ES-I3 (cell line): ENCODE data around the gene SLC35D3.

Experiments
- H3K36me3 ChIP-seq: 2 replicates; pipeline ENCODE4 v1.6.1; 2013; ENCODE audit warnings: mild to moderate bottlenecking, low read length, control low read depth, moderate library complexity; ENCODE audit not compliant: insufficient read depth
- H3K4me1 ChIP-seq: 2 replicates; pipeline ENCODE4 v1.6.1; 2013; ENCODE audit warnings: mild to moderate bottlenecking, control low read depth, low read length; ENCODE audit not compliant: insufficient read depth
- H3K9ac ChIP-seq: 2 replicates; pipeline ENCODE4 v1.6.1; 2013; ENCODE audit warnings: low read depth, mild to moderate bottlenecking, low read length, moderate library complexity
- H3K9me3 ChIP-seq: 2 replicates; pipeline ENCODE4 v1.6.1; 2013; ENCODE audit warnings: mild to moderate bottlenecking, low read length, moderate library complexity; ENCODE audit not compliant: control insufficient read depth, insufficient read depth

Gene SLC35D3

GRCh38 chr6:136914947-136915346 lies 7.2 kb upstream of the SLC35D3 start:
- Histone ChIP-seq H3K4me1 (0 out of 2 replicates have a peak, but pooled peaks cover 5% of the 10 kb centered on the region), H3K36me3 (no peaks in the 10 kb centered on the region), H3K9me3 (no peaks in the 10 kb centered on the region), H3K9ac (no peak overlapping the region)

GRCh38 chr6:136918706-136919105 lies 3.4 kb upstream of the SLC35D3 start:
- H3K36me3 ChIP-seq = no peaks in the 10 kb centered on the region

GRCh38 chr6:136920216-136920615 lies 1.9 kb upstream of the SLC35D3 start:
- Histone ChIP-seq H3K36me3 (no peaks in the 10 kb centered on the region), H3K9ac (peak overlapping the region; percentile 68), H3K9me3 (no peaks in the 10 kb centered on the region; the same call in 1 of the 2 replicates), H3K4me1 (0 out of 2 replicates have a peak, but pooled peaks cover 5% of the 10 kb centered on the region)

More at GRCh38 chr6:136918706-136919105, 3.4 kb upstream of the SLC35D3 start:
- H3K9me3 ChIP-seq = no peaks in the 10 kb centered on the region; the same call in 1 of the 2 replicates
- H3K4me1 ChIP-seq = 0 out of 2 replicates have a peak, but pooled peaks cover 5% of the 10 kb centered on the region
- no peak overlapping the region for H3K9ac ChIP-seq

- Histone ChIP-seq H3K9me3 (no peaks in the 10 kb centered on the region; the same call in 1 of the 2 replicates), H3K9ac (peak overlapping the region; percentile 68), H3K36me3 (no peaks in the 10 kb centered on the region), H3K4me1 (0 out of 2 replicates have a peak, but pooled peaks cover 5% of the 10 kb centered on the region)
Observed at GRCh38 chr6:136920671-136921380, 1.3 kb upstream of the SLC35D3 start.

- Histone ChIP-seq H3K36me3 (no peaks in the 10 kb centered on the region), H3K4me1 (0 out of 2 replicates have a peak, but pooled peaks cover 5% of the 10 kb centered on the region), H3K9ac (peak overlapping the region; percentile 68; the same call in 1 of the 2 replicates), H3K9me3 (no peaks in the 10 kb centered on the region; the same call in 1 of the 2 replicates)
Observed at GRCh38 chr6:136921381-136921935, 643 bp upstream of the SLC35D3 start.

GRCh38 chr6:136922685-136923006 lies 545 bp downstream of the SLC35D3 start:
- Histone ChIP-seq H3K4me1 (0 out of 2 replicates have a peak, but pooled peaks cover 5% of the 10 kb centered on the region), H3K36me3 (no peaks in the 10 kb centered on the region), H3K9ac (peak overlapping the region; percentile 68), H3K9me3 (no peaks in the 10 kb centered on the region; the same call in 1 of the 2 replicates)

GRCh38 chr6:136923116-136923953 lies 1.2 kb downstream of the SLC35D3 start:
- Histone ChIP-seq H3K9ac (peak overlapping the region; percentile 68; the same call in 1 of the 2 replicates), H3K9me3 (no peaks in the 10 kb centered on the region; the same call in 1 of the 2 replicates), H3K4me1 (0 out of 2 replicates have a peak, but pooled peaks cover 5% of the 10 kb centered on the region), H3K36me3 (no peaks in the 10 kb centered on the region)

GRCh38 chr6:136923954-136924673 lies 2.0 kb downstream of the SLC35D3 start:
- H3K4me1 ChIP-seq = no peaks in the 10 kb centered on the region
- no peaks in the 10 kb centered on the region for H3K36me3 ChIP-seq
- no peak overlapping the region for H3K9ac ChIP-seq
- no peaks in the 10 kb centered on the region; the same call in 1 of the 2 replicates for H3K9me3 ChIP-seq

- no peaks in the 10 kb centered on the region; the same call in 1 of the 2 replicates for H3K9me3 ChIP-seq
- no peaks in the 10 kb centered on the region for H3K4me1 ChIP-seq
- H3K36me3 ChIP-seq = no peaks in the 10 kb centered on the region
- no peak overlapping the region for H3K9ac ChIP-seq
Observed at GRCh38 chr6:136926383-136926782, 4.3 kb downstream of the SLC35D3 start.

- Histone ChIP-seq H3K9ac (no peak overlapping the region), H3K36me3 (no peaks in the 10 kb centered on the region), H3K9me3 (no peaks in the 10 kb centered on the region; the same call in 1 of the 2 replicates), H3K4me1 (no peaks in the 10 kb centered on the region)
Observed at GRCh38 chr6:136927292-136927691, 5.2 kb downstream of the SLC35D3 start.

- H3K4me1 ChIP-seq = no peaks in the 10 kb centered on the region
- no peak overlapping the region for H3K9ac ChIP-seq
- H3K9me3 ChIP-seq = no peaks in the 10 kb centered on the region
- no peaks in the 10 kb centered on the region for H3K36me3 ChIP-seq
Observed at GRCh38 chr6:136930528-136930927, 8.4 kb downstream of the SLC35D3 start.

- Histone ChIP-seq H3K36me3 (no peaks in the 10 kb centered on the region), H3K9me3 (no peaks in the 10 kb centered on the region), H3K4me1 (no peaks in the 10 kb centered on the region), H3K9ac (no peak overlapping the region)
Observed at GRCh38 chr6:136932599-136932998, 10.5 kb downstream of the SLC35D3 start.

GRCh38 chr6:136945072-136945471 lies 23.0 kb downstream of the SLC35D3 start:
- no peak overlapping the region for H3K9ac ChIP-seq
- peaks cover 7% of the 10 kb centered on the region; the same call in 1 of the 2 replicates for H3K4me1 ChIP-seq
- no peaks in the 10 kb centered on the region for H3K36me3 ChIP-seq
- no peaks in the 10 kb centered on the region; the same call in 1 of the 2 replicates for H3K9me3 ChIP-seq
